Mucosa of stomach (tissue), 1 donor: ENCODE results near the gene TFG.

Source experiments
- H3K27me3 ChIP-seq: one replicate; pipeline ENCODE4 v1.7.0; 2013; ENCODE audit warnings: mild to moderate bottlenecking, low read length; ENCODE audit not compliant: control insufficient read depth, insufficient read depth
- H3K36me3 ChIP-seq: one replicate; pipeline ENCODE4 v1.7.0; 2013; ENCODE audit warnings: low read length; ENCODE audit not compliant: control insufficient read depth, insufficient read depth
- H3K4me1 ChIP-seq: one replicate; pipeline ENCODE4 v1.7.0; 2013; ENCODE audit warnings: mild to moderate bottlenecking, low read length; ENCODE audit not compliant: control insufficient read depth, insufficient read depth
- H3K4me3 ChIP-seq: one replicate; pipeline ENCODE4 v1.7.0; 2013; ENCODE audit warnings: low read length
- H3K9ac ChIP-seq: one replicate; pipeline ENCODE4 v1.7.0; 2013; ENCODE audit warnings: mild to moderate bottlenecking, low read length, moderate library complexity
- H3K9me3 ChIP-seq: one replicate; pipeline ENCODE4 v1.7.0; 2013; ENCODE audit warnings: mild to moderate bottlenecking, low read length, moderate library complexity; ENCODE audit not compliant: control insufficient read depth
- donor health status: Pancreatic carcinoma.

Gene TFG

GRCh38 chr3:100761211-100761942, 52.1 kb downstream of the TFG start:
- Histone ChIP-seq H3K27me3 (no peaks in the 10 kb centered on the region), H3K4me3 (no peak overlapping the region), H3K4me1 (no peaks in the 10 kb centered on the region), H3K36me3 (no peaks in the 10 kb centered on the region), H3K9me3 (no peaks in the 10 kb centered on the region), H3K9ac (no peak overlapping the region)

GRCh38 chr3:100761951-100762350, 52.7 kb downstream of the TFG start:
- no peaks in the 10 kb centered on the region for H3K27me3 ChIP-seq
- no peaks in the 10 kb centered on the region for H3K9me3 ChIP-seq
- no peaks in the 10 kb centered on the region for H3K36me3 ChIP-seq
- H3K4me3 ChIP-seq, result no peak overlapping the region
- H3K9ac ChIP-seq, result no peak overlapping the region
- H3K4me1 ChIP-seq, result no peaks in the 10 kb centered on the region

DNA sequence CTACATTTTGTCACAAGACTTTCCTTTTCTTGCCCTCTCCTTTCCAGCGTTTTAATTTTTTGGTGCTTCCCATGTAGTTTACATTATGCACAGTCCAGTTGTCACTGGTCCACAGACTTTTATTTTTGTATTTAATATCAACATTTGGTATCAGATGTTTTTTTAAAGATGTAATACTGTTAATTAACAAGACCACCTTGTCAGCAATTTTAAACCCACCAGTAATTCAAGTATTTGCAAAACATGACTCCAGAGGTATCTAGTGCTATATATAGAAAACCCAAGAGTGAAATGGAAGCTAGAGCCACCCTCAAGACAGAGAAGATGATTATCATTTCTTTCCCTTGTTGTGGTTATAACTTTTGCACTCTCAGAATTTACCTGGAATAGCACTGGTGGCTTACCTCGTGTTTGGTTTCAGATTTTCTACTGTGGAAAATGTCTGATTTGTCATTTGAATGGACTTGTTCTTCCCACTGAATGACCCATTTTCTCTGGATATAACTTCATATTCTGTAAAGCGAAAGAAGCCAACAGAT, 56.2 kb downstream of the TFG start:
- no peaks in the 10 kb centered on the region for H3K4me1 ChIP-seq
- H3K36me3 ChIP-seq, result no peaks in the 10 kb centered on the region
- no peaks in the 10 kb centered on the region for H3K27me3 ChIP-seq
- H3K4me3 ChIP-seq, result no peak overlapping the region
- no peak overlapping the region for H3K9ac ChIP-seq
- no peaks in the 10 kb centered on the region for H3K9me3 ChIP-seq

DNA sequence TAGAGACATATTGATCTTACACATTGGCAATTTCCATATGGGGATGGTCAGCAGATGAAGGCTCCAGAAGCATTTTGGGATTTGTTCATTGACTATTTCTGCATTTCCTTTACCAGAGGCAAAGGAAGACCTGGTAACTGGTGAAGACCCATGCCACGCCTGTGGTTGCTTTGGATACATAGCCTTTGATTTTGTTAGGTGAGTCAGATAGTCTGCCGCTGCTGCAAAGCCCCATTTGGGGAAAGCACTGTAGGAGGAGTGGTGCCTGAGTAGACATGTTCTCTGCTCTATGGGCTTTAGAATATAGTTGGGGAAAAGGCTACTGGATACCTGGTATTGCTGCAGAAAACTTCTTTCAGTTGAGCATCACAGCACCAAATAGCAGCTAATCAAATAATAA, 56.8 kb downstream of the TFG start:
- Histone ChIP-seq H3K27me3 (no peaks in the 10 kb centered on the region), H3K9me3 (no peaks in the 10 kb centered on the region), H3K36me3 (no peaks in the 10 kb centered on the region), H3K4me3 (no peak overlapping the region), H3K9ac (no peak overlapping the region), H3K4me1 (no peaks in the 10 kb centered on the region)

GRCh38 chr3:100769693-100770092, 60.4 kb downstream of the TFG start:
- no peaks in the 10 kb centered on the region for H3K4me1 ChIP-seq
- H3K9me3 ChIP-seq, result no peaks in the 10 kb centered on the region
- no peaks in the 10 kb centered on the region for H3K27me3 ChIP-seq
- no peak overlapping the region for H3K9ac ChIP-seq
- H3K36me3 ChIP-seq, result no peaks in the 10 kb centered on the region
- no peak overlapping the region for H3K4me3 ChIP-seq

DNA sequence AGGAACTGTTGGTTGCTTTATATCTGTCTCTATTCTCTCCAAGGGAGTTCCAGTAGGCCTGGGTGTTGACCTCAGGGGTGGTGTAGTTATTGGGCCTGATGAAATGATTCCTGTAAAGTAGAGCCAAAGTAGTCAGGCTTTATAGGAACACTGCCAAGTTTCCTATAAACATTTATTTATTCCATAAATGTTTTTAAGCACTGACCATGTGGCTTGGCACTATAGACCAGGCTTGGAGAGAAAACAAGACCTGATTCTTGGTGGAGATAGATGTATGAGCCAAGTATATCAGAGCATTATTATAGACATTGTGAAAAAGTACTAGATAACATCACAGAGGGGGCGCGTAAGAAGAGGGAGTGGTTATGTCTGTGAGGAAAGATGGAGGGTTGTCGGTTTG, 65.9 kb downstream of the TFG start:
- no peak overlapping the region for H3K4me3 ChIP-seq
- no peaks in the 10 kb centered on the region for H3K36me3 ChIP-seq
- H3K9ac ChIP-seq, result no peak overlapping the region
- H3K27me3 ChIP-seq, result no peaks in the 10 kb centered on the region
- no peaks in the 10 kb centered on the region for H3K9me3 ChIP-seq
- H3K4me1 ChIP-seq, result no peaks in the 10 kb centered on the region

DNA sequence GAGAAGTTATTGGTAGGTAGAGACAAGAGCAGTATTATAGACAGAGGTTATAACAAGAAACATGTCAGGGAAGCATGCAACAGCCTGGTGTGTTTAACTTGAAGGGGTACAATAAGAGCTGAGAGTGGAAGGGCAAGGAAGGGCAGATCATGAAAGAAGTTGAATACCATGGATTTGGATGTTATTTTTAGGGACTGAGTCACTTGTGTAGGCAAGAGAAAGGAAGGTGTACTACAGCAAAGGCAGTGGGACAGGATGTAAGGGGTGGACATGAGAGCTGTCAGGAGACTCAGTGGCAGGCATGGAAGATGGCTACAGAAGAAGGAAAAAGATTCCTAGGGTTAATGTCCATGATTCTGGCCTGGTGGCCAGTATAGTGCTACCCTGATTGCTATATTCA, 66.4 kb downstream of the TFG start:
- Histone ChIP-seq H3K36me3 (no peaks in the 10 kb centered on the region), H3K4me3 (no peak overlapping the region), H3K9ac (no peak overlapping the region), H3K9me3 (no peaks in the 10 kb centered on the region), H3K27me3 (no peaks in the 10 kb centered on the region), H3K4me1 (no peaks in the 10 kb centered on the region)

- Histone ChIP-seq H3K36me3 (no peaks in the 10 kb centered on the region), H3K9me3 (no peaks in the 10 kb centered on the region), H3K4me3 (no peak overlapping the region)
These were observed 66.9 kb downstream of the TFG start for GRCh38 chr3:100776097-100776729.

GRCh38 chr3:100776746-100777145, 67.5 kb downstream of the TFG start:
- no peaks in the 10 kb centered on the region for H3K27me3 ChIP-seq
- H3K4me1 ChIP-seq, result no peaks in the 10 kb centered on the region
- H3K36me3 ChIP-seq, result no peaks in the 10 kb centered on the region
- no peak overlapping the region for H3K9ac ChIP-seq
- no peak overlapping the region for H3K4me3 ChIP-seq
- no peaks in the 10 kb centered on the region for H3K9me3 ChIP-seq

More at GRCh38 chr3:100776097-100776729, 66.9 kb downstream of the TFG start:
- Histone ChIP-seq H3K27me3 (no peaks in the 10 kb centered on the region), H3K9ac (no peak overlapping the region), H3K4me1 (no peaks in the 10 kb centered on the region)

DNA sequence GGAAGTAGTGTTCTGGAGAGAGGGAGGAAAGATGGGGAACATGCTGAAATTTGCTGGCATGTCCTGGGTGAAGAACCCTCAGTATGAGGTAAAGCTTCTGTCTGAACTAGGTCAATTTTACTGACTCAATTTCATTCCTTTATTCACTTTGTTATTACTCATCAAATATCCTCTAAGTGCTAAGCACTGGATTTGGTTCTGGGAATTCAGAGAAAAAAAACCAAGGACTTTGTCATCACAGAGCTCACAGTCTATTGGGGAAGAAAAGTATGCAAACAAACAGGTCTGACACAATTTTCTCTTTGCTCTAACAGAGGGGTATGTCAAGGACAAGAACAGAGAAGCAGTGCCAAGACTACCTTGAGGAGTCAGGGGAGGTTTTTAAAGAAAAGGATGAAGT, 68.0 kb downstream of the TFG start:
- H3K4me3 ChIP-seq, result no peak overlapping the region
- H3K36me3 ChIP-seq, result no peaks in the 10 kb centered on the region
- H3K9me3 ChIP-seq, result no peaks in the 10 kb centered on the region
- H3K4me1 ChIP-seq, result no peaks in the 10 kb centered on the region
- no peak overlapping the region for H3K9ac ChIP-seq
- no peaks in the 10 kb centered on the region for H3K27me3 ChIP-seq

- no peaks in the 10 kb centered on the region for H3K9me3 ChIP-seq
- no peaks in the 10 kb centered on the region for H3K36me3 ChIP-seq
- H3K9ac ChIP-seq, result no peak overlapping the region
- no peaks in the 10 kb centered on the region for H3K27me3 ChIP-seq
- no peak overlapping the region for H3K4me3 ChIP-seq
- H3K4me1 ChIP-seq, result no peaks in the 10 kb centered on the region
These were observed 70.2 kb downstream of the TFG start for GRCh38 chr3:100779480-100779879.

GRCh38 chr3:100780071-100780622, 70.9 kb downstream of the TFG start:
- Histone ChIP-seq H3K4me1 (no peaks in the 10 kb centered on the region), H3K9me3 (no peaks in the 10 kb centered on the region), H3K27me3 (no peaks in the 10 kb centered on the region), H3K9ac (no peak overlapping the region), H3K36me3 (no peaks in the 10 kb centered on the region), H3K4me3 (no peak overlapping the region)
